ENCODE results near the gene VIPR2.

Gene VIPR2

GRCh38 chr7:159033473-159033825, 111.2 kb downstream of the VIPR2 start:
- H3K9ac ChIP-seq (ENCODE audit: low read depth, low read length) = no peak overlapping the region
- no peak overlapping the region for H3K4me3 ChIP-seq (ENCODE audit: low read depth, low read length)
- no peaks in the 10 kb centered on the region for H3K27me3 ChIP-seq (ENCODE audit: control insufficient read depth, insufficient read depth, low read length)
- H3K9me3 ChIP-seq (ENCODE audit: control insufficient read depth, insufficient read depth, low read length) = no peaks in the 10 kb centered on the region
- peaks cover 2% of the 10 kb centered on the region for H3K36me3 ChIP-seq (ENCODE audit: control insufficient read depth, insufficient read depth, low read length)
- peaks cover 3% of the 10 kb centered on the region for H3K4me1 ChIP-seq (ENCODE audit: control insufficient read depth, insufficient read depth, low read length)

- H3K9ac ChIP-seq (ENCODE audit: low read depth, low read length) = no peak overlapping the region
- peaks cover 2% of the 10 kb centered on the region for H3K36me3 ChIP-seq (ENCODE audit: control insufficient read depth, insufficient read depth, low read length)
- H3K27me3 ChIP-seq (ENCODE audit: control insufficient read depth, insufficient read depth, low read length) = no peaks in the 10 kb centered on the region
- peaks cover 3% of the 10 kb centered on the region for H3K4me1 ChIP-seq (ENCODE audit: control insufficient read depth, insufficient read depth, low read length)
- H3K9me3 ChIP-seq (ENCODE audit: control insufficient read depth, insufficient read depth, low read length) = no peaks in the 10 kb centered on the region
- H3K4me3 ChIP-seq (ENCODE audit: low read depth, low read length) = no peak overlapping the region
Observed at GRCh38 chr7:159032753-159033472, 111.8 kb downstream of the VIPR2 start.

- H3K9ac ChIP-seq (ENCODE audit: low read depth, low read length) = no peak overlapping the region
- H3K27me3 ChIP-seq (ENCODE audit: control insufficient read depth, insufficient read depth, low read length) = no peaks in the 10 kb centered on the region
- H3K4me3 ChIP-seq (ENCODE audit: low read depth, low read length) = no peak overlapping the region
- no peaks in the 10 kb centered on the region for H3K9me3 ChIP-seq (ENCODE audit: control insufficient read depth, insufficient read depth, low read length)
- peaks cover 3% of the 10 kb centered on the region for H3K4me1 ChIP-seq (ENCODE audit: control insufficient read depth, insufficient read depth, low read length)
- peaks cover 2% of the 10 kb centered on the region for H3K36me3 ChIP-seq (ENCODE audit: control insufficient read depth, insufficient read depth, low read length)
Observed at GRCh38 chr7:159032322-159032721, 112.3 kb downstream of the VIPR2 start.

GRCh38 chr7:159031750-159032149, 112.9 kb downstream of the VIPR2 start:
- no peaks in the 10 kb centered on the region for H3K9me3 ChIP-seq (ENCODE audit: control insufficient read depth, insufficient read depth, low read length)
- H3K9ac ChIP-seq (ENCODE audit: low read depth, low read length) = no peak overlapping the region
- no peaks in the 10 kb centered on the region for H3K27me3 ChIP-seq (ENCODE audit: control insufficient read depth, insufficient read depth, low read length)
- no peak overlapping the region for H3K4me3 ChIP-seq (ENCODE audit: low read depth, low read length)
- H3K4me1 ChIP-seq (ENCODE audit: control insufficient read depth, insufficient read depth, low read length) = peaks cover 3% of the 10 kb centered on the region
- peaks cover 2% of the 10 kb centered on the region for H3K36me3 ChIP-seq (ENCODE audit: control insufficient read depth, insufficient read depth, low read length)

- Histone ChIP-seq H3K4me1 (ENCODE audit: control insufficient read depth, insufficient read depth, low read length) (peaks cover 3% of the 10 kb centered on the region), H3K27me3 (ENCODE audit: control insufficient read depth, insufficient read depth, low read length) (no peaks in the 10 kb centered on the region), H3K9me3 (ENCODE audit: control insufficient read depth, insufficient read depth, low read length) (no peaks in the 10 kb centered on the region), H3K9ac (ENCODE audit: low read depth, low read length) (no peak overlapping the region), H3K36me3 (ENCODE audit: control insufficient read depth, insufficient read depth, low read length) (peaks cover 2% of the 10 kb centered on the region), H3K4me3 (ENCODE audit: low read depth, low read length) (peak overlapping the region; percentile 68)
Observed at GRCh38 chr7:159031135-159031701, 113.4 kb downstream of the VIPR2 start.

GRCh38 chr7:159030490-159031134, 114.1 kb downstream of the VIPR2 start:
- Histone ChIP-seq H3K9ac (ENCODE audit: low read depth, low read length) (no peak overlapping the region), H3K4me3 (ENCODE audit: low read depth, low read length) (peak overlapping the region; percentile 68), H3K27me3 (ENCODE audit: control insufficient read depth, insufficient read depth, low read length) (no peaks in the 10 kb centered on the region), H3K9me3 (ENCODE audit: control insufficient read depth, insufficient read depth, low read length) (no peaks in the 10 kb centered on the region), H3K4me1 (ENCODE audit: control insufficient read depth, insufficient read depth, low read length) (peaks cover 3% of the 10 kb centered on the region), H3K36me3 (ENCODE audit: control insufficient read depth, insufficient read depth, low read length) (peaks cover 2% of the 10 kb centered on the region)

GRCh38 chr7:159028508-159029401, 115.9 kb downstream of the VIPR2 start:
- Histone ChIP-seq H3K36me3 (ENCODE audit: control insufficient read depth, insufficient read depth, low read length) (no peaks in the 10 kb centered on the region), H3K4me3 (ENCODE audit: low read depth, low read length) (no peak overlapping the region), H3K4me1 (ENCODE audit: control insufficient read depth, insufficient read depth, low read length) (peaks cover 3% of the 10 kb centered on the region), H3K27me3 (ENCODE audit: control insufficient read depth, insufficient read depth, low read length) (no peaks in the 10 kb centered on the region), H3K9me3 (ENCODE audit: control insufficient read depth, insufficient read depth, low read length) (no peaks in the 10 kb centered on the region), H3K9ac (ENCODE audit: low read depth, low read length) (no peak overlapping the region)

- H3K27me3 ChIP-seq (ENCODE audit: control insufficient read depth, insufficient read depth, low read length) = no peaks in the 10 kb centered on the region
- H3K9ac ChIP-seq (ENCODE audit: low read depth, low read length) = no peak overlapping the region
Observed at GRCh38 chr7:159027789-159028507, 116.7 kb downstream of the VIPR2 start.

GRCh38 chr7:159027056-159027788, 117.4 kb downstream of the VIPR2 start:
- no peaks in the 10 kb centered on the region for H3K9me3 ChIP-seq (ENCODE audit: control insufficient read depth, insufficient read depth, low read length)
- H3K36me3 ChIP-seq (ENCODE audit: control insufficient read depth, insufficient read depth, low read length) = no peaks in the 10 kb centered on the region
- peaks cover 3% of the 10 kb centered on the region for H3K4me1 ChIP-seq (ENCODE audit: control insufficient read depth, insufficient read depth, low read length)
- H3K9ac ChIP-seq (ENCODE audit: low read depth, low read length) = no peak overlapping the region
- H3K27me3 ChIP-seq (ENCODE audit: control insufficient read depth, insufficient read depth, low read length) = no peaks in the 10 kb centered on the region
- H3K4me3 ChIP-seq (ENCODE audit: low read depth, low read length) = no peak overlapping the region

More at GRCh38 chr7:159027789-159028507, 116.7 kb downstream of the VIPR2 start:
- Histone ChIP-seq H3K36me3 (ENCODE audit: control insufficient read depth, insufficient read depth, low read length) (no peaks in the 10 kb centered on the region), H3K4me1 (ENCODE audit: control insufficient read depth, insufficient read depth, low read length) (peaks cover 3% of the 10 kb centered on the region), H3K9me3 (ENCODE audit: control insufficient read depth, insufficient read depth, low read length) (no peaks in the 10 kb centered on the region), H3K4me3 (ENCODE audit: low read depth, low read length) (no peak overlapping the region)

GRCh38 chr7:159026271-159027055, 118.2 kb downstream of the VIPR2 start:
- H3K4me3 ChIP-seq (ENCODE audit: low read depth, low read length) = no peak overlapping the region

More at GRCh38 chr7:159026271-159027055, 118.2 kb downstream of the VIPR2 start:
- Histone ChIP-seq H3K36me3 (ENCODE audit: control insufficient read depth, insufficient read depth, low read length) (no peaks in the 10 kb centered on the region), H3K9me3 (ENCODE audit: control insufficient read depth, insufficient read depth, low read length) (no peaks in the 10 kb centered on the region), H3K9ac (ENCODE audit: low read depth, low read length) (no peak overlapping the region), H3K27me3 (ENCODE audit: control insufficient read depth, insufficient read depth, low read length) (no peaks in the 10 kb centered on the region), H3K4me1 (ENCODE audit: control insufficient read depth, insufficient read depth, low read length) (no peaks in the 10 kb centered on the region)
